ENCODE results near the gene UGT1A5. TPM values are rescaled to one million over a fixed set of nuclear protein-coding genes. Genes with fewer than 3 reads are reported as not detected.

UGT1A5 gene
- total RNA-seq, 1 experiment from 2014 or later = not detected

- ChIA-PET CTCF (no interaction called here), POLR2A (ENCODE audit: low non-redundant PET) (no interaction called here)
- no peak overlapping the region for H3K27ac ChIP-seq (ENCODE audit: low read depth, low read length, poor library complexity, severe bottlenecking)
- intact Hi-C loops (cut with micrococcal nuclease; ENCODE audit: unreplicated experiment) = no loop called here
- BruUV-seq (replicated peaks) = no TSS peak
- peaks cover 4% of the 10 kb centered on the region for H3K9me3 ChIP-seq (ENCODE audit: low read depth, low read length, poor library complexity, severe bottlenecking)
- no peaks in the 10 kb centered on the region for H3K27me3 ChIP-seq (replicated peaks; ENCODE audit: insufficient read depth, low read depth, low read length, poor library complexity)
- H3K4me1 ChIP-seq (ENCODE audit: insufficient read depth, low read length, poor library complexity, severe bottlenecking) = no peaks in the 10 kb centered on the region
- no peak for DNase-seq (ENCODE audit: low spot score)
- H3K4me3 ChIP-seq (ENCODE audit: low read depth, low read length, poor library complexity, severe bottlenecking) = no peak overlapping the region
- TF ChIP-seq EZH2 (IDR thresholded peaks at IDR 0.05; ENCODE audit: borderline replicate concordance, low read depth, low read length, poor library complexity, severe bottlenecking) = no peak
- TF ChIP-seq, protein P1, sequence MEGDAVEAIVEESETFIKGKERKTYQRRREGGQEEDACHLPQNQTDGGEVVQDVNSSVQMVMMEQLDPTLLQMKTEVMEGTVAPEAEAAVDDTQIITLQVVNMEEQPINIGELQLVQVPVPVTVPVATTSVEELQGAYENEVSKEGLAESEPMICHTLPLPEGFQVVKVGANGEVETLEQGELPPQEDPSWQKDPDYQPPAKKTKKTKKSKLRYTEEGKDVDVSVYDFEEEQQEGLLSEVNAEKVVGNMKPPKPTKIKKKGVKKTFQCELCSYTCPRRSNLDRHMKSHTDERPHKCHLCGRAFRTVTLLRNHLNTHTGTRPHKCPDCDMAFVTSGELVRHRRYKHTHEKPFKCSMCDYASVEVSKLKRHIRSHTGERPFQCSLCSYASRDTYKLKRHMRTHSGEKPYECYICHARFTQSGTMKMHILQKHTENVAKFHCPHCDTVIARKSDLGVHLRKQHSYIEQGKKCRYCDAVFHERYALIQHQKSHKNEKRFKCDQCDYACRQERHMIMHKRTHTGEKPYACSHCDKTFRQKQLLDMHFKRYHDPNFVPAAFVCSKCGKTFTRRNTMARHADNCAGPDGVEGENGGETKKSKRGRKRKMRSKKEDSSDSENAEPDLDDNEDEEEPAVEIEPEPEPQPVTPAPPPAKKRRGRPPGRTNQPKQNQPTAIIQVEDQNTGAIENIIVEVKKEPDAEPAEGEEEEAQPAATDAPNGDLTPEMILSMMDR (conservative IDR thresholded peaks at IDR 0.05; ENCODE audit: low read depth, low read length) = no peak
- H3K36me3 ChIP-seq (ENCODE audit: insufficient read depth, low read length, poor library complexity, severe bottlenecking) = no peaks in the 10 kb centered on the region
These were observed 42.3 kb downstream of the UGT1A5 start for GRCh38 chr2:233754872-233755611.

DNA sequence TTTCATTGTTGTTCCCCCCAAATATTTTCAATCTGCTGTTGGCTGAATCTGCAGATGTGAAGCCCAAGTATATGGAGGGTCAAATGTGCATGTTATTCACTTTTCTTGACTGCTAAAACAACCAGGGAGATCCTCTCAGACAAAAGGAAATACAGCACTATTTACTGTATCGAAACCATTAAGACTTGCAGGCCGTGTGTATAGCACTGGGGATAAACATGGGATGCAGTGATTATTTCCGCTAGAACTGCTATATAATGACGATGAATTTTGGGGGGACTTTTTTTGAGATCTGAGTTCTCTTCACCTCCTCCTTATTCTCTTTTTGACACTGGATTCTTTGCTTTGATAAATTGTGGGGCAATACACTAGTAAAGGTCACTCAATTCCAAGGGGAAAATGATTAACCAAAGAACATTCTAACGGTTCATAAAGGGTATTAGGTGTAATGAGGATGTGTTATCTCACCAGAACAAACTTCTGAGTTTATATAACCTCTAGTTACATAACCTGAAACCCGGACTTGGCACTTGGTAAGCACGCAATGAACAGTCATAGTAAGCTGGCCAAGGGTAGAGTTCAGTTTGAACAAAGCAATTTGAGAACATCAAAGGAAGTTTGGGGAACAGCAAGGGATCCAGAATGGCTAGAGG lies 43.8 kb downstream of the UGT1A5 start:
- no TSS peak for BruUV-seq (replicated peaks)
- H3K27me3 ChIP-seq (replicated peaks; ENCODE audit: insufficient read depth, low read depth, low read length, poor library complexity) = no peaks in the 10 kb centered on the region
- POLR2A ChIA-PET (ENCODE audit: low non-redundant PET) = no interaction called here
- H3K4me1 ChIP-seq (ENCODE audit: insufficient read depth, low read length, poor library complexity, severe bottlenecking) = no peaks in the 10 kb centered on the region
- TF ChIP-seq, protein P1 (conservative IDR thresholded peaks at IDR 0.05; ENCODE audit: low read depth, low read length) = no peak
- TF ChIP-seq EZH2 (IDR thresholded peaks at IDR 0.05; ENCODE audit: borderline replicate concordance, low read depth, low read length, poor library complexity, severe bottlenecking) = no peak
- no peaks in the 10 kb centered on the region for H3K36me3 ChIP-seq (ENCODE audit: insufficient read depth, low read length, poor library complexity, severe bottlenecking)
- no peaks in the 10 kb centered on the region for H3K9me3 ChIP-seq (ENCODE audit: low read depth, low read length, poor library complexity, severe bottlenecking)
- no peak overlapping the region for H3K27ac ChIP-seq (ENCODE audit: low read depth, low read length, poor library complexity, severe bottlenecking)
- intact Hi-C loops (cut with micrococcal nuclease; ENCODE audit: unreplicated experiment) = no loop called here
- no peak for DNase-seq (ENCODE audit: low spot score)
- CTCF ChIA-PET = no interaction called here
- H3K4me3 ChIP-seq (ENCODE audit: low read depth, low read length, poor library complexity, severe bottlenecking) = no peak overlapping the region

DNA sequence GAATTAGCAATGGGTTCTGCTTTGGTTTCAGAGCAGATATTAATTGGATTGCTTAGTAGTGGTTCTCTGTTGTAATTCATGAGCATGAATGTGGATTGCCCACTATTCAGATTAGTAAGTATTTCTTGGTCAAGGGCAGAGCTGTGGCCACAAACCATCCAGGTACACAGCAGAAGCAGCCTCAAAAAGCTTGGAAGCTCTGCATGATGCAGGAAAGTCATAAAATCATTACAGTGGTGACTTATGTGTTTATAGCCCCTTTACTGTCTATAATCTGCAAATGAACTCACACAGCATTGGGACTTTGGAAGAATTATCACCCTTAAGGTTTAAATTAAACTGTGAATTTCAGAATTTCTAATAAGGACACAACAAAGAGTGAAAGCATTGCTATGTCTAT lies 45.4 kb downstream of the UGT1A5 start:
- POLR2A ChIA-PET (ENCODE audit: low non-redundant PET) = no interaction called here
- no TSS peak for BruUV-seq (replicated peaks)

More for the DNA sequence above, 45.4 kb downstream of the UGT1A5 start:
- intact Hi-C loops (cut with micrococcal nuclease; ENCODE audit: unreplicated experiment) = no loop called here
- no peaks in the 10 kb centered on the region for H3K36me3 ChIP-seq (ENCODE audit: insufficient read depth, low read length, poor library complexity, severe bottlenecking)
- H3K27me3 ChIP-seq (replicated peaks; ENCODE audit: insufficient read depth, low read depth, low read length, poor library complexity) = no peaks in the 10 kb centered on the region
- no peak for DNase-seq (ENCODE audit: low spot score)
- no peak for TF ChIP-seq EZH2 (IDR thresholded peaks at IDR 0.05; ENCODE audit: borderline replicate concordance, low read depth, low read length, poor library complexity, severe bottlenecking)
- TF ChIP-seq, protein P1 (conservative IDR thresholded peaks at IDR 0.05; ENCODE audit: low read depth, low read length) = no peak
- no peak overlapping the region for H3K4me3 ChIP-seq (ENCODE audit: low read depth, low read length, poor library complexity, severe bottlenecking)
- H3K27ac ChIP-seq (ENCODE audit: low read depth, low read length, poor library complexity, severe bottlenecking) = no peak overlapping the region
- no peaks in the 10 kb centered on the region for H3K4me1 ChIP-seq (ENCODE audit: insufficient read depth, low read length, poor library complexity, severe bottlenecking)
- CTCF ChIA-PET = no interaction called here
- no peaks in the 10 kb centered on the region for H3K9me3 ChIP-seq (ENCODE audit: low read depth, low read length, poor library complexity, severe bottlenecking)

All from A673 (cell line).